Fibroblast of pulmonary artery (primary cell): ENCODE results near the gene NKPD1.

Source experiments
- DNase-seq: peaks from one replicate; pipeline ENCODE4 v3.0.0-alpha.2; 2010; ENCODE audit warnings: low read depth
- H3K4me3 ChIP-seq: replicated peaks from 2 replicates; pipeline ENCODE4 v1.5.1; 2011; ENCODE audit warnings: low read depth, mild to moderate bottlenecking, control low read depth, low read length, moderate library complexity
- CTCF ChIP-seq: IDR thresholded peaks from 2 replicates; pipeline ENCODE4 v1.5.1; 2011; ENCODE audit warnings: mild to moderate bottlenecking, control low read depth, low read length, inconsistent platforms; ENCODE audit errors: missing control alignments

NKPD1 gene

DNA sequence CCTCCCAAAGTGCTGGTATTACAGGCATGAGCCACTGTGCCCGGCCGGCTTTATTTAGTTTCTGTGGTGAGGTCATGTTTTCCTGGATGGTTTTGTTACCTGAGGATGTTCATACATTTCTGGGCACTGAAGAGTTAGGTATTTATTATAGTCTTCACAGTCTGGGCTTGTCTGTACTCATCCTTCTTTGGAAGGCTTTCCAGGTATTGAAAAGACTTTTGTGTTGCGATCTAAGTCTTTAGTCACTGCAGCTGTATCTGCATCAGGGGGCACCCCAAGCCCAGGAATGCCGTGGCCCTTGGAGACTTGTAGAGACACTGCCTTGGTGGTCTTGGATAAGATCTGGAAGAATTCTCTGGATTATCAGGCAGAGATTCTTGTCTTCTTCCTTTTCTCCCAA is 30.6 kb upstream of the NKPD1 start:
- DNase-seq: no peak
- TF ChIP-seq CTCF: no peak
- no peak overlapping the region for H3K4me3 ChIP-seq

DNA sequence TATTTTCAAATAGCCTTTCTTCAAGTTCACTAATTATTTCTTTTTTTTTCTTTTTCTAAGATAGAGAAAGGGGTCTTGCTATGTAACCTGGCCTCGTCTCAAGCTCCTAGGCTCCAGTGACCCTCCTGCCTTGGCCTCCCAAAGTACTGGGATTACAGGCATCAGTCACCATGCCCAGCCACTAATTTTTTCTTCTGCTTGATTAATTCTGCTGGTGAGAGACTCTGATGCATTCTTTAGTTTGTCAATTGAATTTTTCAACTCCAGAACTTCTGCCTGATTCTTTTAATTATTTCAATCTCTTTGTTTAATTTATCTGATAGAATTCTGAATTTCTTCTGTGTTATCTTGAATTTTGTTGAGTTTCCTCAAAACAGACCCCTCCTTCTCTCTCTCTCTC is 29.2 kb upstream of the NKPD1 start:
- no peak for TF ChIP-seq CTCF
- DNase-seq: no peak
- H3K4me3 ChIP-seq: no peak overlapping the region

DNA sequence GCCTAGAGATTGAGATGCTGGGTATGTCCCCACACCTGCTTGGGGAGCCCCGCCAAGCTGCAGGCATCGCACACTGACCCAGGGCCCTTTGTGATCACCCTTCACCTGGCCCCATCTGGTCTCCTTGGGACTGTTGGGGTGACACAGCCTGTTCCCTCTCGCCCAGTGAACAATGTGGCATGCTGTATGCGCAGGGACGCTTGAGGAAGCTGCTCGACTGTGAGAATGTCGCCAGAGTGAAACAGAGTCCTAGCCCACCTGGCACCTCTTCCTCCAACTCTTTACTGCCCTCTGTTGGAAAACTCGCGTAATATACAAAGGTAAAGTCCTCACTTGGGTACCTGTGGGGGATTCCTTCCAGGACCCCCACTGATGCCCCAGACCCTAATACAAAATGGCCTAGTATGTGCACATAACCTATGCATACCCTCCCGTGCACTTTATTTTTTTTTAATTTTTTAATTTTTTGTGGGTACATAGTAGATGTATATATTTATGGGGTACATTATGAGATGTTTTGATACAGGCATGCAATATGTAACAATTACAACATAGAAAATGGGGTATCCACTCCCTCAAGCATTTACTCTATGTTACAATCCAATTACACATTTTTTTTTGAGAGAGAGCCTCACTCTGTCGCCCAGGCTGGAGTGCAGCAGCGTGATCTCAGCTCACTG is 26.8 kb upstream of the NKPD1 start:
- TF ChIP-seq CTCF: peak; percentile 53
- DNase-seq: peak; percentile 17
- no peak overlapping the region for H3K4me3 ChIP-seq

- no peak for TF ChIP-seq CTCF
- no peak overlapping the region for H3K4me3 ChIP-seq
- DNase-seq: no peak
These were observed 25.9 kb upstream of the NKPD1 start for GRCh38 chr19:45186509-45187334.

- no peak for DNase-seq
- no peak for TF ChIP-seq CTCF
- no peak overlapping the region for H3K4me3 ChIP-seq
These were observed 23.3 kb upstream of the NKPD1 start for GRCh38 chr19:45184115-45184514.

GRCh38 chr19:45182758-45183157 is 22.0 kb upstream of the NKPD1 start:
- TF ChIP-seq CTCF: no peak
- no peak overlapping the region for H3K4me3 ChIP-seq
- no peak for DNase-seq

GRCh38 chr19:45180936-45181335 is 20.2 kb upstream of the NKPD1 start:
- no peak for TF ChIP-seq CTCF
- DNase-seq: no peak
- no peak overlapping the region for H3K4me3 ChIP-seq
